SIG-M5 (cell line): ENCODE results near the gene ALCAM.

Experiments
- DNase-seq: peaks from one replicate; lab custom pipeline; 2025; lab: John Stamatoyannopoulos, UW

ALCAM gene

GRCh38 chr3:105366326-105367062 is at the start of gene ALCAM:
TSS of gene ALCAM (plus strand) at chr3:105366909.
- DNase-seq = peak; percentile 60

DNA sequence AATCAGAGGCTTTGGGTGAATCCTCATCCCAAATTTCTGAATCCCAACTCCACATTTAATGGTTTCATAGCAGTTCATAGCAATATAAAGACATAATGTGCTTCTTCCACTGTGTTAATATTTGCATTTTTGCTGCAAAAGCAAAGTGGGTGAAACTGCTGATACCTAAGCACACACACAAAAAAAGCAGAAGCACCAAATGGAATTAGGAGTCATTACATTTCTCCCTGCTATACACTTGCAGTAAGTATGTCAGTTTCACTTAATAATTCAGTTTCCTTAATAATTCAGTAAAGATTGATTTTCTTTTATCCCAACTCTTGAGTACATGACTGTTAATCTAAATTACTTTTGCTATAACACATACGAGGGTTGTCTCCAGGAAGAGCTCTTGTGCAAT is 48.9 kb upstream of the ALCAM start:
- DNase-seq = no peak

- no peak for DNase-seq
These were observed 44.0 kb upstream of the ALCAM start for GRCh38 chr3:105322570-105323273.

DNA sequence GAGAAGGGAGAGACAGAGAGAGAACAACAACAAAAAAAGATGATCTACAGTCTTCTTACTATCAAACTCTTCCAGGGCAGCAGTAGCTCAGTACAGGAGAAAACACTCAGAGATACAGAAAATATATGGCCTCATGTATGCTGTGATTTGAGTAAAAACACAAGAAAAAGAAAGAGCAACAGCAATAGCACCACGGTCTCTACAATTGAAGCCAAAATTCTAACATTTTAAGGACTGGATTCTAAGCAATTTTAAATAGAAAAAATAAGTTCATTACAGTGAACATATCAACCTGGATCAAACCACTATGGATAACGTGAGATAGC is 43.5 kb upstream of the ALCAM start:
- no peak for DNase-seq

DNA sequence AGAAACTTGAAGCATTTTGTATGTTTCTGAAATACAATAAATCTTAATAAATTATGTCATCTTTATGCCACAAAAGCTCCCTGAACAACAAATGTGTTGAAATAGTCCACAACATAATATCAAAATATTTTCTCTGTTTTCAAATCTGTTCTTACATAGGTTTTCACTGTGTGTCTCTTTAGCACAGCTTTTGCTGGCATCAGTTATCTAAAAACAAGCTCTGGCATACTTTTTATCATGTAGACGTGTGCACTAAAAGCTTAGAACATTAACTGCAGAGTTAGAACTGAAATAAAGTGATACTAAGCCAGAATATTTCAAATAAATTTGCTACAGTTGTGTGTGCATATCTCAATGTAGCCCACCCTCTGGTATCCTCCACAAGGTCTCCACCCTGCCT is 41.8 kb upstream of the ALCAM start:
- DNase-seq = no peak

- no peak for DNase-seq
These were observed 38.9 kb upstream of the ALCAM start for GRCh38 chr3:105327662-105328337.

DNA sequence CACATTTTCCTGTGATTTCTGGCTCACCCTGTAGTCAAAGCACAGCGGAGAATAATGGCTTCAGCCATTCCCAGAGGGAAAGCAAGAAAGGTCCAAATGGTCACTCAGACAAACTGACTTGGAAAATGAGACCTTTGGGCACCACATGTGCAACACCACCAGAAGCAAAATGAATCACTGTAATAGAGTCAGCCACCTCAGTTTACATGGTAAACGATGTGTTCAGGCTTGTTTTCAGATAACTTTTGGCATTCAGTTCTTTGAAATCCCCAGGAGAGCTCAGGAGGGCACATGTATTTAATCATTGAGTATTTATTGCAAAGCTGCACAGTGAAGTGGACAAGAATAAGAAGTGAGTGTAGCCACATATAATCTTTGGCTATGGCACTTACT is 38.4 kb upstream of the ALCAM start:
- DNase-seq = no peak

DNA sequence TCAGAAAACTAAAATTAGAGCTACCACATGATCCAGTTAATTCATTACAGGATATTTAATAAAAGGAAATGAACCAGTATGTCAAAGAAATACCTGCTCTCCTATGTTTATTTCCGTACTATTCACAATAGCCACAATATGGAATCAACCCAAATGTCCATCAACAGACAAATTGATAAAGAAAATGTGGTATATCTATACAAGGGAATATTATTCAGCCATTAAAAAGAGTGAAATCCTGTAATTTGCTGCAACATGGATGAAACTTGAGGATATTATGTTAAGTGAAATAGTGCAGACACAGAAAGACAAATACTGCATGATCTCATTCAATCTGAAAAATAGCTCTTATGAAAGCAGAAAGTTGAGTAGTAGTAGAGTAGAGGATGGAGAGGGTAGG is 33.7 kb upstream of the ALCAM start:
- no peak for DNase-seq

GRCh38 chr3:105334138-105334882 is 32.4 kb upstream of the ALCAM start:
- DNase-seq = no peak

GRCh38 chr3:105339946-105340345 is 26.8 kb upstream of the ALCAM start:
- no peak for DNase-seq

GRCh38 chr3:105343991-105344390 is 22.7 kb upstream of the ALCAM start:
- DNase-seq = no peak

DNA sequence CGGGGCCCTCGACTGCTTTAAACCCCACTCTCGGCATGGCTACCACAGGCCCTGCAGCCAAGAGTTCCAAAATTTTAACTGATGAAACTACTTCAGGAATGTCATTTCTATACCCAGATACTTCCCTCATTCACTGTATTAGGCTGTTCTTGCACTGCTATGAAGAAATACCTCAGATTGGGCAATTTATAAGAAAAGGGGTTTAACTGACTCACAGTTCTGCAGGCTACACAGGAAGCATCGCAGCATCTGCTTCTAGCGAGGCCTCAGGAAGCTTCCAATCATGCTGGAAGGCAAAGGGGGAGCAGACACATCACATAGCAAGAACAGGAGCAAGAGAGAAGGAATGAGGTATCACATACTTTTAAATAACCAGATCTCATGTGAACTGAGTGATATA is 21.6 kb upstream of the ALCAM start:
- no peak for DNase-seq

DNA sequence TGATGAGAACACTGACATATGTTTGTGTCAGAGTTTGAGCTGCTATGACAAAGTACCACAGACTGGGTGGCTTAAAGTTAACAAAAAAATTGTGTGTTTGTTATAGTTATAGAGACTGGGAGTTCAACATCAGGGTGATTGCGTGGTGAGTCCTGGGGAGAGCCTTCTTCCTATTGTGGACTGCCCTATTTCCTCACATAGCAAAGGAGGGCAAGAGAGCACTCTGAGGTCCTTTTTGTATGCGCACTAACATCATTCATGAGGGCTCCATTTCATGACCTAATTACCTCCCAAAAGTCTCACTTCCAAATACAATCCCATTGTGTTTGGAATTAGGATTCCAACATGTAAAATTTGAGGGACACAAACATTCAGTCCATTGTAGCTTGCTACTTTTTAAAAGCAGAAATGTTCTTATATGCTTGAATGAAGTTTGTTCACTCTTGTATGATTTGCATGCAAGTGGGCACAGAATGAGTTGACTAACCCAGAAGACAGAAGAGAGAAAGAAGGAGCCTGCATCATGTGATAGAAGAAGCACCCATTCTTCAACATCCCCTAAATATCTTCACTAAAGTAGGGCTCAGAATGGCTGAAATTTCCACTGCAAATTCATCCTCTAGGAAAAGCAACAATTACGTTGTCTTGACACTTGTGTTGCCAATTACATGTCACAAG is 18.9 kb upstream of the ALCAM start:
- no peak for DNase-seq

DNA sequence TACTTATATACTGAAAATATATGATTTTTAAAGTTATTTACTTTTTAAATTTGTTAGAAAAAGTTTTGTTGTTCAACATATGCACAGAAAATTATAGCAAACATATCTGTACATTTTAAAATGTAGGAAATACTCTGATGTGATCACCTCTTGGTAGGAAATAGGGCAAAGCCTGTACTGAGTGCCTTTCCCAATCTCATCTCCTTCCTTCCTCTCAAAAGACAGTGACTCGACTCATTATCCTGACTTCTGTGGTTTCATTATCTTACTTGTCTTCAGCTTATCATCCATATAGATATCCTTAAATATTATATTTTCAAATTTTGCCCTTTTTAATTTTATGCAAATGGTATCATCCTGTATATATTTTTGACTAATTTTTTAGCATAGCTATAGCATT is 18.4 kb upstream of the ALCAM start:
- no peak for DNase-seq

DNA sequence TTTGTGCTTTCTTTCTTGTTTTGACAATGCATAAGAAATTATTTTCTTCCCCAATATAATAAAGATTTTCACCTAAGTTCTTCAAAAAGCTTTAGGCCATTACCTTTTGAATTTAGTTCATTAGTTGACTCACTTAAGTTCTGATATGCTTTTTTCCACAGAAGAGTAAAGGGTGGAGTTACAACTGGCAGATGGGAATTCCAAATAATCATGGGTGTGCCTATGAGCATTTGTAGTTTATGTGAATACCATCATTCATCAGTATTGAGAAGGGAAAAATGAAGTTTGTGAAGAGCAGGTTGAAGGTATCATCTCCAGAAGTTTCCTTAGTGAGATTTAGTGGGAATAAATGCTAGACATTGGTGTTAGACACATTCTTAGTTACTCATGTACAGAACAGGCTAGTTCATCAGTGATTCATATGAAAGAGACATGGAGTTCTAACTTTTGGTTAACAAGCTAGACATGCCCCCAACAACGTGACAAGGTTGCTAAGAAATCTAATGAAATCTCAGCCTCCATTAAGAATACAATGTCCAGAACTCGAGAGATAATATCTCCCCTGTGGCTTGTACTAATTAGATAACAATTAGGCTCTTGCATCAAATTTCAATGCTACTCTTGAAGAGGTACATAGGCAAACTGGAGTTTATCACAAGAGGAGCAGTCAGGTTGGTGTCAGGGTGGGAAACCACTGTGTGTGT is 16.9 kb upstream of the ALCAM start:
- DNase-seq = no peak

DNA sequence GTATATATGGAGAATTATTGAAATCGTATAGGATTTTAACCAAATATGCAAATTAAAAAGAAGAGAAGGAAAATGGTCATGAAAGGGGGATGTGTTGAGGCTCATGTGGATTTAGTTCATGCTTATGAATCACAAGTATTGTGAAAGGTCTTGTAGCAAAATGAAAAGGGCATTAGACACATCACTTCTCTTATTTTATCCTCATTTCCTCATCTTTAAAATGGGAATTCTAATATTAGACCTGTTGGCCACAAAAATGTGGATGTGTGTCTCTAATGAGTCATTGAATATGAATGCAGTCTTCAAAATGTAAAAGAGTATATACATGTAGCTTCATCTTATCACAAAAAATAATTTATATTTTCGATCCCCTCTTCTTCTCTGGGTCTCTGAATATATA is 14.9 kb upstream of the ALCAM start:
- peak; percentile 83 for DNase-seq

DNA sequence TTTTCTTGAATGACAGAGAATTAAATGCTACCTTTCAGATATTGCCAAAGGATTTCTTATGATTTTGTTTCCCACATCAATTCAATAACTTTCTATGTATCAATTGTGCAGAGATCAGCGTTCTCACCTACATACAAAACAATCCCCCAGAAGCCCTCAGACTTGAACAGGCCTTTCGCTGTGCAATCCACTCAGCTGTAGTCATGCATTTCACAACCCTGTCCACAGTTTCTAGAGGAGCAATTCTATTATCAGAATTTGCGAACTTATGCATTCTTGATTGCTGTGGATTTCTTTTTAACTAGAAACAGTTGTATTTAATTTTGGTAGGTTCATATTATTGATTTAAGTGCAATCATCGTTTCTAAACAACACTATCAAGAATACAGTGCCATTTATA is 13.7 kb upstream of the ALCAM start:
- DNase-seq = no peak

DNA sequence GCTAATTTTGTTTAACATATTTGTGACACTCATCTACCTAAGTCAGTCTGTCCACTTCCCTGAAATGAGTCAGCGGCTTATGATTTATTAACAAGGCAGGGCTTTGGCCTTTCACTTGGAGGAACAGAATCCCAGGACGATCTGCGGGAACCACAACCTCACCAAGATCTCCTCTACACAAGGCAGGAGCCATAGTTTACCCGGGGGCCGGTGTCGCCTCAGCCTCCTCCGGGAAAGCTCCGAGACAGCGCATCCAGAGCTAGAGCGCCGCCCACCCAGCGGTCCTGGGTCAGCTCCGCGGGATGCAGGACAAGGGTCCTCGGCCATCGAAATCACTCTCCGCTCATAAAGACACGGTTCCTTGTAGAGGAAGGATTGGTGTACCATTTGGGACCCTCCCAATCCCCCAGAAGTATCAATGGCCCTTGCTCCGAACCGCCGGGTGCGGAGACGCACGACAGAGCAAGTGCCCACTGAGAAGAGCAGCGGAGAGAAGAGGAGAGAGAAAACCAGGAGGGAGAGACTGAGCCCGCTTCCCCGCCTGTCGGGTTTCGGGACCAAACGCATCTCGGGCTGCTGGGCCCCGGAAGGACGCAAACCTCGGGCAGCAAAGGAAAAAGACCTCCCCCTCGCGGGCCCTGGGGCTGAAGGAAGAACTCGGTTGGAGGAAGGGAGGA is 13.1 kb upstream of the ALCAM start:
- no peak for DNase-seq

DNA sequence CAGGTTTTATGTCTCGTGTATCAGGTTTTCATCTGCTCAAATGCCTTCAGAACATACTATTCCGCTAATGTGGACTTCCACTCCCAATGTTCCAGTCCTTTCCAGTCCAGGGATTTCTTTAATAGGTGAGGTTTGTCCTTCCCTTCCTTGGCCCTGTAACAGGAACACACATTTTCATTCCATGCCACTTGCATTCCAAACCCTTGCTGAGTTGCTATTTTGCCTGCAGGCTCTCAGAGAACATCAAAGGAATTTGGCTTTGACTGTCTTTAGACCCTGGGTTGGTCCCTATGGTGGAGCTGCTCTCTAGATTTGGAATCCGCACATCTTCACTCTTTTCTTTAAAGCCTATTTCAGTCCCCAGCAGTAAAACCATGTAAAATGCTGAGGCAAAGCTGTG is 12.3 kb upstream of the ALCAM start:
- no peak for DNase-seq

DNA sequence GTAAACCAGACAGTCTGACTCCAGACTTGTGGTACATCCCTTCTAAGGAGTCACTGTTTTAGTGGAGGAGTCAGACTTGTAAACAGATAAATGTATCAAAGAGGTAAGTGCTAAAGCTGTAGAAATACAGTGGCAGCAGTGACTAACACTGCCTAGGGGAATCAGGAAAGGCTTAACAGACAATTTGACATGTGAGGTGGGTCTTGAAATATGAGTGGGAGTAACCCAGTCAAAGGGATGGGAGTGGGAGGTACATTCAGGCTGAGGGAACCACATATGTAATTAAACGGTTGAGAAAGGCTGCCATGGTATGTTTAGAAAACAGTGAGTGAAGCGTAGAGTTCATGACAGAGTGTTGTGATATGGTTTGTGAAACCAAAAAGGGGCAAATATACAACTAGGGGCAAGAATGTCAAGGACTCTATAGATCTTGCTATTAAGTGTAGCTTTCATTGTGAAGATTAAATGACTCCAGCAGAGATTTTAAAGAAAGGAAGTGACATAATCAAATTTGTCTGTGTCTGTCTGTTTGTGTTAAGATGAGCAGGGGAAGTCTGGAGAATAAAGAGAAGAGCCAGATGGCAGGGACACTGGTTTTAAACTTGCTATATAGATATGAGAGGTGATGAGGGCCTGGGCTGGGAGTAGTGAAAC is 11.2 kb upstream of the ALCAM start:
- DNase-seq = no peak
